NCI-H2107 treated with DMSO at 0.1 percent for 48 hours (cell line): ENCODE measurements around the gene TMEM240.
"Not testable (repeated sequence)": the region's sequence is repeated elsewhere in the genome, so short reads cannot be mapped to it uniquely, and the experiment has no call there.

Experiments used
- DNase-seq: peaks from one replicate; lab custom pipeline; 2025; ENCODE audit not compliant: unreplicated experiment; lab: John Stamatoyannopoulos, UW

The TMEM240 gene

GRCh38 chr1:1557688-1558087 lies 17.3 kb upstream of the TMEM240 start:
- not testable (repeated sequence) for DNase-seq

GRCh38 chr1:1556961-1557360 lies 16.5 kb upstream of the TMEM240 start:
- DNase-seq, result not testable (repeated sequence)

GRCh38 chr1:1556505-1556904 lies 16.1 kb upstream of the TMEM240 start:
- DNase-seq, result no peak

DNA sequence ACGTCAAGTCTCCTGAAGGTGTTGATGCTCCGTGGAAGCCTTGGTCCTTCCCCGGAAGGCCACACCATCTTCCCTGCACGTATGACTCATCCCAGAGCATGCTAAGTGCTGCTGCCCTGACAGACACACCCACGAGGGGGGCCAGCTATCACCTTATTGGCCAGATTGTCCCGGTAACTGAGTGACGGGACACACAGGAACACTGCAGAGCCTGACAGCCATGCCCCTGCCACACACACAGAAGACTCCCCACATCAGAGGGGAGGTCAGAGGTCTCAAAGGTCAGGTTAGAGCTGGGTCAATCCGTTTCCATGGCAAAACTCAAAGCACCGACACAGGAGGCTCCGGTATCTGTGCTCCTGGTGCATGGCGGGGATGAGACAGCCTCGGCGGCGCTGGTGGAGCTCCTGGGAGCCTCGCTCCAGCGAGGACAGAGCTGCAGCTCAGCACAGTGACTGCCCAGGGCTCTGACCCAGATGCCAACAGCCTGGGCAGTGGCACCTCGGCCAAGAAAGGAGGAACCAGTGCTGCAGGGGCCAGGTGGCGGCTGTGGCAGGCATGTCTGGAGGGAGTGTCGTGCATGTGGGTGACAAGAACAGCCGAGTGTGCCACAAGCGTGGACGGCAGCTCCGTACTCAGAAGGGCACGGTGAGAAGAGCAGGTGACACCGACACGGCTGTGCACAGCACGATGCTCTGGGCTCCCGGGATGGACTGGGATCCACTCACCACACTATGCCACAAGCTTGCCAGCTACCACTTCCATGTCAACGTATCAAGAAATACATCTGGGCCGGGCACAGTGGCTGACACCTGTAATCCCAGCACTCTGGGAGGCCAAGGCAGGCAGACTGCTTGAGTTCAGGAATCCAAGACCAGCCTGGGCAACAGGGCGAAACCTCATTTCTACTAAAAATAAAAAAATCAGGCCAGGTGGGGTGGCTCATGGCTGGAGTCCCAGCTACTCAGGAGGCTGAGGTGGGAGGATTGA lies 14.8 kb upstream of the TMEM240 start:
- DNase-seq, result no peak

DNA sequence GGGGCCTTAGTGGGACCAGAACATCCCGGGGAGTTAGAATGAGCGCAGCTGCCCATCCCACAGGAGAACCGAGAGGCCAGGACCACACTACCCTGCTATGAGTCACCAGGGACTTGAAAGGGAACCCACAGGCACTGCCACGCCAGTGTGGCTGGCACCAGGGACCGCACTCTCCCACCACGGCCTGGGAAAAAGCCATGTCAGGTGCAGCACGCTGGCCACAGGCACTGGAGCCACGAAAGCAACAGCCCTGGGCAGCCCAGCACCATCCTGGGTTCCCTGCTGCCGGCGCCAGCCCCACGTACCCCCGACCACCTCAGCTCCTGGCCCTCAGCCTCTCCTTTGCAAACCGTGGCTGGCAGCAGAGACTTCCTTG lies 14.1 kb upstream of the TMEM240 start:
- no peak for DNase-seq

DNA sequence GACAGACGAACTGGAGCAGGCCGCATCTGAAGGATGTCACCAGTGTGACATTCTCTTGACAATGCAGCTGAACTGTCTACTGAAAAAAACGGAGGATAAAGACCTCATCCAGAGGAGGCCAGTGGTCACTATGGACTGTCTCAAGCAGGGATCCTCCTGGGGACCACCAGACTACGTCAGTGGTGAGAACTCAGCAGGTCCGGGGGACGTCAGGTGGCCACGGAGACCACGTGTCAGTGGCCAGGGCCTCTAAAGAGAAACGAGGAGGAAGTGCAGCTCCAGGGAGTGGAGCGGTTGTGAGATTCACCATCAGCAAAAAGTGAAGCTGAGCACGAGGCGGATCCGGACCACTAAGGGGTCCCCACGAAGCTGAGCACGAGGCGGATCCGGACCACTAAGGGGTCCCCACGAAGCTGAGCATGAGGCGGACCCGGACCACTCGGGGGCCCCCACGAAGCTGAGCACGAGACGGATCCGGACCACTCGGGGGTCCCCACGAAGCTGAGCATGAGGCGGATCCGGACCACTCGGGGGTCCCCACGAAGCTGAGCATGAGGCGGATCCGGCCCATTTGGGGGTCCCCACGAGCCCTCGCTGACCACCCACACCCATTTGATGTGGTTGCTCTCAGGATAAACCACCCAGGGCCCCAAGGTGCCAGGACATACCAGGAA lies 13.5 kb upstream of the TMEM240 start:
- no peak for DNase-seq

GRCh38 chr1:1552263-1552639 lies 11.8 kb upstream of the TMEM240 start:
- DNase-seq, result no peak

DNA sequence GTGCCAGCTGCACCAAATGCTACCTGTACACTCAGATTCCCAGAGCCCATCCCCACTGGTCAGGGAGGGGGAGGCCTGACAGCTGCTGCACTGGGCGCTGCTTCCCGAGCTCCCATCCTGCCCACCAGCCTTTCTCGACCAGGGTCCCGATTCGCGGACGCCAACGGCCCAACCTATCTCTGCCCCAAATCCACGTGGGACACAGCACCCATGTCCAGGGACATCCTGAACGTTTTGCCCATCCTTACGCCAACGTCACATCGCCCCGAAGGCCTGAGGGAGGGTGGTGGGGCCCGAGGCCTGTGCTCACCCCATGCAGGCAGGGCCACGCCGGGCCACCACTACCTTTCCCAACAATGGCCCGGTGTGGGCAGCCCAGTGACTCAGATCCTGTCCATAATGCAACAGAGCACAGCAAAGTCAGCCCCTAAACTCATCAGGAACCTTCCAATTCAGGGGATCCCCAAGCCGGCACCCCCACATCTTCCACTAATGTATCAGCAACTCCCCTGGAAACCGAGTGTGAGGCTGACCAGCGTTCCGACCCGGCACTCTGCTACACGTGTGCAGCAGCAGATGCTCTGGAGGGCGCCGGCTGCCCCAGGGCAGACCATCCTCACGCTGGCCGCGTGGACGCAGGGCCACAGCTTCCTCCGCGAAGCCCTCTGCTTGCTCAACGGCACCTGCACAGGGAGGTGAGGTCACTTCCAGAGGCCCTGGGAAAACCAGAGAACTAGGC lies 11.3 kb upstream of the TMEM240 start:
- DNase-seq, result no peak

DNA sequence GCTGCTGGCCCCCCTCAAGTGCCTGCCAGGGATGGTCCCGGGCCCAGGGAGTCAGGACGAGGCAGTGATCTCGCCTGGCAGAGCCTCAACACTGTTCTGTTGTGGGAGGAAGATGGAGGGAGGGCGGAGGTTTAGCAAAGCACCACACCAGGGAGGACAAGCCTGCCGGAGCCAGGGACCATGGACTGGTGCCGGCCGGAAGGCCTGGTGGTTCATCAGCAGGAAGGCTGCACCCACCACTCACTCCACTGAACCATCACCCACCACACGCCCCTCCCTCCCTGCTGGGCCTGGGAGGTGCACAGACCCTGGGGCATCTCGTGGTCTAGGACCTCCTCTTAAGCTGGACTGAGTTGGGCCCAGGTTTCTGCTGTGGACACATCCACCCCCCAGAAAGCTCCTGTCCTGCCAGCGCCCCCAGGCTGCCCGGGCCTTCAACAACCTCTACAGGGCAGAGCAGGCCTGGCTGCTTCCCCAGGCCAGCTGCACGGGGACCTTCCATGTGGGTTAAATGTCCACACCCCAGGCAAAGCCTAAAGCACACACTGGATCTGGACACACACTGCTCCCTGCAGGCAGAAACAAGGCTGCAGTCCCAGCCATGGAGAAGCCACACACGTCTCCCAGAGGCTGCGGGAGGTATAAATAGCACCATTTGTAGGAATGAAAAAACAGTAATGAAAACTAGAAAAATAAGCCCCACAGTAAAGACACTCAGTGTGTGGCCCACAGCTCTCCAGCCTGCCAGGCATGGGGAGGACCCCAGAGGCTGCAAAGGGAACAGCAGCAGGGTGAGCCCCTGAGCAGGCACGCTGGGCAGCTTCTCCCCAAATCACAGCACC lies 10.4 kb upstream of the TMEM240 start:
- no peak for DNase-seq

DNA sequence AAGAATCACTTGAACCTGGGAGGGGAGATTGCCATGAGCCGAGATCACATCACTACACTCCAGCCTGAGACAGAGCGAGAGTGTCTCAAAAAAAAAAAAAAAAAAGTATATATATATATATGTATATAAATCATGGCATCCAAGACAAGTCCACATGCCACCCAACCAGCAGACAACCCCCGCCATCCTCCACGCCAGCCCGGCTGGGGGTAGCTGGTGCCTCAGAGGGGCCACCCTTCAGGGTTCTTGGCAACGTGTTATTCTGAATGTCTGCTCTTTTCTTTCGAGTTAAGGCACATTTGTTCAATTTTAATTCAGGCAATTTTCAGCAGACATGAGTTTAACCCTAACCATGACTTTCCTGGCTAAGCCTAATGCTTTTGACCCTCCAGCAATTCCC lies 9.7 kb upstream of the TMEM240 start:
- DNase-seq, result no peak

DNA sequence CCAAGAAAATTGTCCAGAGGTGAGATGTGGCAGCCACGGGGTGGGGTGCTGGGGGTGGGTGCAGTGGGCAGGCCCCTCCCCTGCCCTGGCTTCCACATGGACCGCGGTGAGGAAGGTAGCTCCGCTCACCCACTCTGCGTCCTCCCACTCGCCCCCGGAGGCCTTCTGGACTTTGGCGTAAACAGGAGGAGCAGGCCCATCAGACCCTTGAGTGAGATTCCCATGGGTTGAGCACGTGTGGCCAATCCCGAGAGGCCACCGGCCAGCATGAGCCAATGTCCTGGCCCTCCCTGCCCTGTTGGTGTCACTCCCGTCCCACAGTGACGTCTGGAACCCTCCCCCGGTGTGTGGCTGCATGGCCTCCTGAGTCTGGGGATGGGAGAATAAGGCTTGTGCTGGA lies 8.2 kb upstream of the TMEM240 start:
- DNase-seq, result no peak

GRCh38 chr1:1547476-1547875 lies 7.1 kb upstream of the TMEM240 start:
- DNase-seq, result no peak

DNA sequence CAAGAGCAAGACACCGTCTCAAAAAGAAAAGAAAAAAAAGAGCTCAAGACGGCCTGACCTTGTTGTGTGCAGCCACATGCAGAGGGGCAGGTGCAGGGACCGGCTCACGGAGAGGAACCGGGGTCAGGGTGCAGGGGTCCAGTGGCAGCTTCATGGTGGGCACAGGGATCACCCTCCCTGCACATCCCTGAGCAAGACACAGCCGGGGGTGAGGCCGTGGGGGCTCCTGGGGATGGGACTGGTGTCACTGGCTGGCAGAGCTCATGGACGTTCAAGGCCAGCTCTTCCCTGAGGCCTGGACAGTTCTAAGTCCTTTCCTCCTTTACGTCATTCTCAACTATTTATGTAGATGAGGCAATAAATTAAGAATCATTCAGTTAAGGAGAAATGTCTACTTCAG lies 6.6 kb upstream of the TMEM240 start:
- DNase-seq, result no peak

DNA sequence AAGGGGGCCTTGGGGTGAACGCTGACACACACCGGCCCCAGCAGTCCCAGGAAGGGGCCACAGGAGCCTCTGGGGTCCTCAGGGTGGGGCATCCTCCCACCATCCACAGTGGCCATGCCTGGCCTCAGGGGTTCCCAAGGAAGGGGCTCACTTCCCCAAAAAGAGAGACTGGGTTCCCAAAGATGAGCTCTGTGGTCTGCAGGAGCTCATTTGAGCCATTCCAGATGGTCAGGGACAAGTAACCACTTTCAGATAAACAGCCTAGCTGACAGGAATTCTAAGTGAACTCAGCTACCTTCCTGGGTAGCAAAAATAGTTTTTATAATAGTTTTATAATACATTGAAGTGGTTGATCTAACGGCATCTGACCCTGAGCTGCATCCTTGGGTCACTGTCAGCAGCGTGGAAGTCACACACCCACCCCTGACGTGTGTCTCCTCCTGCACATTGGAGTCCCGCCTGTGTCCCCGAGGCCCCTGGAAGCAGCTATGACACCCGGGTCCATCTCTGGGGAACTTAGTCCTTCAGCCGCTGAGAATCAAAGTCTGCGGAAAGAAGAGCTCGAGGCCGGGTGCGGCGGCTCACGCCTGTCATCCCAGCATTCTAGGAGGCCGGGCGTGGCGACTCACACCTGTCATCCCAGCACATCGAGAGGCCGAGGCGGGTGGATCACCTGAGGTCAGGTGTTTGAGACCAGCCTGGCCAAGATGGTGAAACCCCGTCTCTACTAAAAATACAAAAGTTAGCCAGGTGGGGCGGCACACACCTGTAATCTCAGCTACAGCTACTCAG lies 5.7 kb upstream of the TMEM240 start:
- no peak for DNase-seq

GRCh38 chr1:1544544-1544943 lies 4.1 kb upstream of the TMEM240 start:
- no peak for DNase-seq

GRCh38 chr1:1543706-1544099 lies 3.3 kb upstream of the TMEM240 start:
- DNase-seq, result no peak

GRCh38 chr1:1542766-1543705 lies 2.6 kb upstream of the TMEM240 start:
- no peak for DNase-seq

- DNase-seq, result no peak
Observed at GRCh38 chr1:1541956-1542765, 1.7 kb upstream of the TMEM240 start.
